ENCODE measurements around the gene ACBD5.

GRCh38 chr10:27225011-27225590 is 15.5 kb downstream of the ACBD5 start:
- no peak for TF ChIP-seq CTCF (IDR thresholded peaks at IDR 0.05)
- TF ChIP-seq POLR2A (IDR thresholded peaks at IDR 0.05) = no peak
